Cardiac septum (tissue), 1 donor: ENCODE measurements around the gene ADGRA1. TPM values are rescaled to one million over a fixed set of nuclear protein-coding genes. Genes with fewer than 3 reads are reported as not detected.

Experiments used
- DNase-seq: peaks from one replicate; pipeline ENCODE4 v3.0.0-alpha.2; 2020; ENCODE audit warnings: low spot score
- intact Hi-C: fragments of 100-400 bp; cut with DNase I; formaldehyde crosslinking; loops from one replicate; pipeline ENCODE4 v1.14.0; 2022
- total RNA-seq: library from RNA; stranded (reverse); fragmentation: NEBNext Ultra II Directional; extraction: Animal tissue kit (Norgen Biotek cat#: 25700); gene quantifications from one replicate; pipeline ENCODE4 v1.2.1, GENCODE V29; 2021
- donor health status: DM: no; HTN: no; CAD: no.

The ADGRA1 gene
- total RNA-seq, 1 donor from 2014 or later = 0.19 TPM

DNA sequence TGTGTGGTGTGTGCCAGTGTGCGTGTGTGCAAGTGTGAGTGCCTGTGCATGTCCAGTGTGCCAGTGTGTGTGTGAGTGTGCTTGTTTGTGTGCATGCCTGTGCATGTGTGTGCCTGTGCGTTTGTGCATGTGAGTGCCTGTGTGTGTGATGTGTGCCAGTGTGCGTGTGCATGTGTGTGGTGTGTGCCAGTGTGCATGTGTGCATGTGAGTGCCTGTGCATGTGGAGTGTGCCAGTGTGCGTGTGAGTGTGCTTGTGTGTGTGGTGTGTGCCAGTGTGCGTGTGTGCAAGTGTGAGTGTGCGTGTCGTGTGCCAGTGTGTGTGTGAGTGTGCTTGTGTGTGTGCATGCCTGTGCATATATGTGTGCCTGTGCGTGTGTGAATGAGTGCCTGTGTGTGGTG, 33.8 kb downstream of the ADGRA1 start:
- no peak for DNase-seq
- intact Hi-C loops = no loop called here

DNA sequence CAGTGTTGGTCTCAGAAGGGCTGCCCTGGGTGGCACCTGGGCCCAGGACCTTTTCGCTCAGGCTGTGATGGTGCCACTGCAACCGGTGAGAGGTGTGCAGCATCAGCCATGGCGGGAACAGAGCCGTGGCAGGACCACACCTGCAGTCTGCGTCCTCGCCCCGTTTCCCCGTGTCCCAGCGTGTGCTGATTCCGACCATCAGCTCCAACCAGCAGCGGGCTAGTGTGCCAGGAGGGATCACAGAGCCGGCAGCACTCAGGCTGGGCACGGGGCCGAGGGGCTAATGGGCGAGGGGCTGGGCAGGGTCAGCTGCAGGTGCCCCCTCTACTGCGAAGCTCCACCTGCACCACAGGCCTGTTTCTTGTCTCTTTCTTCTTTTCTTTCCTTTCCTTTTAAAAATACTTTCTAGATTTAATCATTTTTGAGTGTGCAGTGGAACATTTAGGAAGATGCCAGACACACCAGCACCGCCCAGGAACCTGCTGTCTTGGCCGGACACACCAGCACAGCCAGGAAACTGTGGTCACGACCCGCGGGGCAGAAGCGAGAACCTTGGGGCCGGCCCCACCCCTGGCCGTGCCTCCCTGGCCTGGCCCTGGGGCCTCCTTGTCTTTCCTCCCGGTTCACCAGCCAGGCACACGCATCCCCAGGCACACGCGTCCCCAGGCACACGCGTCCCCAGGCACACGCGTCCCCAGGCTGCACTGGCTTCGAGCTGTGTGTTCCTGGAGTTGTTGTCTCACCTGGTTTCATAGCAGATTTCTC, 34.6 kb downstream of the ADGRA1 start:
- intact Hi-C loops = loop anchor here (2.0 kb wide), 1 partner anchor 284 kb away; no protein-coding TSS in a partner anchor
- DNase-seq = no peak

DNA sequence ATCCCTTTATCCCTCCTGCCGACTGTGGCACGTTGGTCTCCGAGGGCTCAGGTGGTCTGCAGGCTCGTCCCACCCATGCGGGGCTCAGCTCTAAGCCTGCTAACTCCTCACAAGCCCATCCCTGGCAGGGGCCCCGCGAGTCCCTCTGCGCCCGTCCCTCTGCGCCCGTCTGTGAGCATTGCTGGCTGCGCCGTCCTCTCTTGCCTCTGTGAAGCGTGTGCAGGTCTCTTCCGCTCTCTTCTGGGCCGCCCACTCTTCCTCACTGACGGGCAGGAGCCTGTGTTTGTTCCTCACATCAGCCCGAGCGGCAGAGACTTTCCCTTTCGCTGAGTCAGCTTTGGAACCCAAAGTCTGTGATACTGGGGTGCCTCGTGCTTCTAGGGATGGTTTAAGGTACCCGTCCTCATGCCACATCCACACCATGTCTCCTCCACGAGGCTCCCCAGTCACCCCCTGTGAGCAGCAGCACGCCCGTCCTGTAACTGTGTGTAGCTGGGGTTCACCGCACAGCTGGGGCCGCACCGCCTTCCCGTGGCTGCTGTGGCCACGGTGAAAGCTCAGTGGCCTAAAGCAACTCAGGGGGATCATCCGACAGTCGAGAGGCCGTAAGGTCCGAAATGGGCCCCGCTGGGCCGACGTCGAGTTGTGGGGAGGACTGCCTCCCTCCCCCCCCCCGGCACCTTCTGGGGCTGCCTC, 35.5 kb downstream of the ADGRA1 start:
- intact Hi-C loops = loop anchor here (2.0 kb wide), 1 partner anchor 284 kb away; no protein-coding TSS in a partner anchor
- DNase-seq = no peak

DNA sequence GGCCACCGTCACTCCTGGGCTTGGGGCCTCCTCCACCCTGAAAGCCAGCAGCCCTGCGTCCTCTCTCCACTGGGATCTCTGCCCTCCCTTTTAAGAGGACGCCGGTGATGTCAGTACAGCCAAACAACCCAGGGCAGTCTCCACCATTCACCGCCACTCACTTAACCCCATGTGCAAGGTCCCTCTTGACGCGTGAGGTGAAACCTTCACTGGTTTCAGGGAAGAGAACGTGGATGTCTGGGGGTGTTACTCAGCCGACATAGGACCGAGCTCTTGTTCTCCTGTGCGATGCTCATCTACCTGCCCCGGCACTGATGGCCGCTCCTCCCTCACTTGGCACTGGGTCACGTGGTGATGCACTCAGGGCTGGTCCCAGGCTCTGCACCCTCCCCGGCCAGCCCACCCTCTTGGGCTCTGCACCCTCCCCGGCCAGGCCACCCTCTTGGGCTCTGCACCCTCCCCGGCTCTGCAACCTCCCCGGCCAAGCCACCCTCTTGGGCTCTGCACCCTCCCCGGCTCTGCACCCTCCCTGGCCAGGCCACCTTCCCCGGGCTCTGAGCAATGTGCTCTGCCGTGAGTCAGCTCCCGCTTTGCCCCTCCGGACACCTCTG, 36.1 kb downstream of the ADGRA1 start:
- DNase-seq = no peak
- intact Hi-C loops = loop anchor here (2.0 kb wide), 2 partner anchors 183 to 285 kb away; no protein-coding TSS in a partner anchor

DNA sequence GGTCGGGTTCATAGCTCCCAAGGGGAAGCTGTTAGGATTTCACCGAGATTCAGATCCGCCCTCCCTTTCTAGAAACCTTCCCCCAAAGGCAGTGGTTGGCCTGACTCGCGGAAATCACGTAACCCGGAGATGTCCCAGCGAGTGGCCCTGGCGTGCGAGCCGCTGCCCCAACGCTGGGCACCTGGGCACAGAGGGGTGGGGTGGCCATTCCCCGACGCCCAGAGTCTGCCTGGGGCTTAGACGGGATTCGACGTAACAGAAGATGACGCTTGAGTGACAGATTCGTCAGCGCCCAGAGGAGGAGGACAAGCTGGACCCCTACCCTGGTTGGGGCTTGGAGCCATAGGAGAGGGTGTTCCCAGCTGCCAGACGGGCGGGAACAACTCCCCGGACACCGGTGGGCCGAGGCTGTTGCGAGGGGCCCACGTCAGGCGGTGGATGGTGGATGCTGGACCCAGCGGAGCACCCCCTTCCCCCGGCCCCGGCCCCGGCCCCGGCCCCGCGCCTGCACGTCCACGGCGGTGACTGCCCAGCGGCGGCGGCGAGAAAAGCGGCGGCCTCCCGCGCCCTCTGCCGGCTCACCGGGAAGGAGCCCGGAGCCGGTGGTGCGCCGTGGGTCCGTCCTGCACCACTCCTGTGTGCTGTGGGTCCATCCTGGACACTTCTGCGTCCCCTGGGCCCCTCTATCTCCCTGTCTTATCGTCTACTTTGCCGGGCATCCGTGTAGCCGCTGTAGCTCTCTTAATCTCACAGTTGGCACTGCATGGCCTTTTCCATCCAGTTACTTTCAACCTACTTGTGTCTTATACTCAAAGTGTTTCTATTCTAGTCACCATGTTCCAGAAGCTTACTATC, 36.9 kb downstream of the ADGRA1 start:
- intact Hi-C loops = loop anchor here (2.0 kb wide), 1 partner anchor 184 kb away; no protein-coding TSS in a partner anchor
- peak; percentile 76 for DNase-seq

DNA sequence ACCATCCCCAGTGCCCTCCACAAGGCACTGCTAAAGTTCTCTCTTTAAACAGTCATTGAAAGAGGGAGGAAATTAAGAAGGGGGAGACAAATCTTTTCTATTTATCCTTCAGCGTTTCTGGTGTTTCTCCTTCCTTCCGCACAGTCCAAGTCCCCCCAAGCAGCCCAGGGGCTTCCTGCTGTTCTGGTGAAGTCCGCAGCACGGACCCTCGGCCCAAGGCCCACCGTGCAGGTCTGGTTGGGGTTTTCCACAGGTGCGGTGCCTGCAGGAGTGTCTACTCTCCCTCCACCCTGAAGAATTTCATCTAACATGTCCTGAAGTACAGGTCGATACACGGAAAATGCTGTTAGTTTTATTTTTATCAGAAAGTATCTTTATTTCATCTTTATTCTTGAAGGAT, 38.2 kb downstream of the ADGRA1 start:
- peak; percentile 50 for DNase-seq
- intact Hi-C loops = loop anchor here (2.0 kb wide), 1 partner anchor 185 kb away; no protein-coding TSS in a partner anchor

DNA sequence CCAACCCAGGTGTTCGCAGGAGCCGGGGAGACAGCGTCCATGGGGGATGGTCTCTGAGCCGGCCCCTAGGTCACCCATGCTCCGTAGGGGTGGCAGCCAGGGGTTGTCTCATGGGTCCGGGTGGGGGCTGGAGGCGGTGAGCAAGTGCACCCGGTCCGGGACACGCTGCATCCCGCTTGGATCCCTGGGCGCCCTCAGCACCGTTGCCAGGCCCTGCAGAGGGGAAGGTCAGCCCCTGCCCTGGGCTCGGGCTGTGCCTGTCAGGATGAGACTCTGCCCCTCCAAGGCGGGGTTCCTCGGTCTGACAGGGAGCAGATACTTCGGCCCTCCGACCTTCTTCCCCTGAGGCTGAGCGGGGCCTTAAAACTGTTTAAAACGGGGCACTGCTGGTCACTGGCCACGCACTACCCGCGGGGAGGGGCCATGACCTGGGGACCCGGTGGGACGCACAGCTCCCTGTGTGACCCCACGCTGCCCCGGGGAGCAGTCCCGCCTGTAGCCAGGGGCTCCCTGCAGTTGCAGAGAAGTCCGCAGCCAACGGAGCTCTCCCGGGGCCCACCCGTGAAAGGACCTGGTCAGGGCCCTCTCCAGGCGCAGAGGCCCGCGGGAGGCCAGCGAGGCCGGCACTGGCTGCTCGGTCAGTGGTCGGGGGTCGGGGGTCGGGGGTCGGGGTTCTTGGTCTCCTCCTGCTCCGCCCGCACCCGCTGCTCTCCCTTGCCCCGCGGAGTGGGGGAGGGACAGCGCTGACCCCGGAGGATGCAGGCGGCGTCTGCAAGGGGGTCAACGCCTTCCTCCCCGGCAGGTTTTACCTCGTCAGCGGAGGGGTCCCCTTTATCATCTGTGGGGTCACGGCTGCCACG, 38.9 kb downstream of the ADGRA1 start:
- intact Hi-C loops = no loop called here
- DNase-seq = peak; percentile 69

DNA sequence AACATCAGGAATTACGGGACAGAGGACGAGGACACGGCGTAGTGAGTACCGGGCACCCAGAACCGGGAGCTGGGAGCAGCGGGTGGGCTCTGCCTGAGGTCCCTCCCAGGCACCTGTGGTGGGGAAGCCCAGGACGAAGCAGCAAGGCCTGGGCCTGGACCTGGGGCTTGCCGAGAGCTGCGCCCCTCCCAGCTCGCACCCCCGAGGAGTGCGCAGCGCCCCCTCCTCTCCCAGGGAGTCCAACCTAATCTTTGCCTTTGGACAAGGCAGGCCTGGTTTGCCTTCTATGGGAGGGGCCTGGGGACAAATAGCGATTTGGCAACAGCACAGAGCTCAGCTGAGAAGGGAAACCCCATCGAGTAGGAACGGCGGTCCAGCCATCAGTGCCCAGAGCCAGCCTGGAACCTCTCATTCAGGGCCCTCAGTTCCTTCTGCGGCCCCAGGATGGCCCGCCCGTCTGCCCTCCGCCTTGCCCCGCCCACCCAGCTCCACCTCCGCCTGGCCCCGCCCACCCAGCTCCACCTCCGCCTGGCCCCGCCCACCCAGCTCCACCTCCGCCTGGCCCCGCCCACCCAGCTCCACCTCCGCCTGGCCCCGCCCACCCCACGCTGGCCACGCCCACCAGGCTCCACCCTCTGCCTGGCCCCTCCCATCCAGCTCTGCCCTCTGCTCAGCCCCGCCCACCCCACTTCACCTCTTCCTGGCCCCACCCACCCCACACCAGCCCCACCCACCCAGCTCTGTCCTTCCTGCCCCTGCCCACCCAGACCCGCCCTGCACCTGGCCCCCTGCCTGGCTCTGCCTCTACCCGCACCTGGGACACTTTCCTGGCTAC, 39.8 kb downstream of the ADGRA1 start:
- intact Hi-C loops = no loop called here
- peak; percentile 12 for DNase-seq

DNA sequence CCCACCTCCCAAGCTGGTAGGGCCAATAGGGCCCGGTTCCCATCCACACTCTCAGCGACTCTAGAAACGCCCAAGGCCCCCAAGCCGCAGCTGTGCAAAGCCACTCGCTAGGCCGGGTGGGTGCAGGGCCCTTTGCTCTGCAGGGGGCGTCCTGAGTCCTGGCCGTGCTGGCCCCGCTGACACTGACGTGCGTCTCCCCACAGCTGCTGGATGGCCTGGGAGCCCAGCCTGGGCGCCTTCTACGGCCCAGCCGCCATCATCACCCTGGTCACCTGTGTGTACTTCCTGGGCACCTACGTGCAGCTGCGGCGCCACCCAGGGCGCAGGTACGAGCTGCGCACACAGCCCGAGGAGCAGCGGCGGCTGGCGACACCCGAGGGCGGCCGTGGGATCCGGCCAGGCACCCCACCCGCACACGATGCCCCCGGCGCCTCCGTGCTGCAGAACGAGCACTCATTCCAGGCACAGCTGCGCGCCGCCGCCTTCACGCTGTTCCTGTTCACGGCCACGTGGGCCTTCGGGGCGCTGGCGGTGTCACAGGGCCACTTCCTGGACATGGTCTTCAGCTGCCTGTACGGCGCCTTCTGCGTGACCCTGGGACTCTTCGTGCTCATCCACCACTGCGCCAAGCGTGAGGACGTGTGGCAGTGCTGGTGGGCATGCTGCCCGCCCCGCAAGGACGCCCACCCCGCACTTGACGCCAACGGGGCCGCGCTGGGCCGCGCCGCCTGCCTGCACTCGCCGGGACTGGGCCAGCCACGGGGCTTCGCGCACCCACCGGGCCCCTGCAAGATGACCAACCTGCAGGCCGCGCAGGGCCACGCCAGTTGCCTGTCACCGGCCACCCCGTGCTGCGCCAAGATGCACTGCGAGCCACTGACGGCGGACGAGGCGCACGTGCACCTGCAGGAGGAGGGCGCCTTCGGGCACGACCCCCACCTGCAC, 40.7 kb downstream of the ADGRA1 start:
- peak; percentile 70 for DNase-seq

DNA sequence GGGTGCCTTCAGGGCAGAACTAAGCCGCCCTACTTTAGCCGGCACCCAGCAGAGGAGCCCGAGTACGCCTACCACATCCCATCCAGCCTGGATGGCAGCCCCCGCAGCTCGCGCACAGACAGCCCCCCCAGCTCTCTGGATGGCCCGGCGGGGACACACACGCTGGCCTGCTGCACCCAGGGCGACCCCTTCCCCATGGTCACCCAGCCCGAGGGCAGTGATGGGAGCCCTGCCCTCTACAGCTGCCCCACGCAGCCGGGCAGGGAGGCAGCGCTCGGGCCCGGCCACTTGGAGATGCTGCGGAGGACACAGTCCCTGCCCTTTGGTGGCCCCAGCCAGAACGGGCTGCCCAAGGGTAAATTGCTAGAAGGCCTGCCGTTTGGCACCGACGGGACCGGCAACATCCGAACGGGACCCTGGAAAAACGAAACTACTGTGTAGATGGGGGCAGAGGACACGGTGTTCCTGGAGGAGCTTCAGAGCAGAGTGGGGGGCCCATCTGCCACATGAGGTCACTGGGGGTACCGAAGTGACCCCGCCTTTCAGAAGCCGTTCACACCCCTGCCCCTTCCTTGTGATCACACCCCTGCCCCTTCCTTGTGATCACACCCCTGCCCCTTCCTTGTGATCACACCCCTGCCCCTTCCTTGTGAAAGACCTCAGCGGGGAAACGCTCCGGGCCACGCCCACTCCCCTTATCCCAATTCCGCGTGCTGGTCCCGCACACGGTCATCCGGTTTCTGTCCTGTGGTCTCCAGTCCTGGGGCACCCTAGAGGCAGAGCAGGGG, 41.5 kb downstream of the ADGRA1 start:
- intact Hi-C loops = no loop called here
- peak; percentile 38 for DNase-seq

More for the DNA sequence above, 40.7 kb downstream of the ADGRA1 start:
- intact Hi-C loops = no loop called here

DNA sequence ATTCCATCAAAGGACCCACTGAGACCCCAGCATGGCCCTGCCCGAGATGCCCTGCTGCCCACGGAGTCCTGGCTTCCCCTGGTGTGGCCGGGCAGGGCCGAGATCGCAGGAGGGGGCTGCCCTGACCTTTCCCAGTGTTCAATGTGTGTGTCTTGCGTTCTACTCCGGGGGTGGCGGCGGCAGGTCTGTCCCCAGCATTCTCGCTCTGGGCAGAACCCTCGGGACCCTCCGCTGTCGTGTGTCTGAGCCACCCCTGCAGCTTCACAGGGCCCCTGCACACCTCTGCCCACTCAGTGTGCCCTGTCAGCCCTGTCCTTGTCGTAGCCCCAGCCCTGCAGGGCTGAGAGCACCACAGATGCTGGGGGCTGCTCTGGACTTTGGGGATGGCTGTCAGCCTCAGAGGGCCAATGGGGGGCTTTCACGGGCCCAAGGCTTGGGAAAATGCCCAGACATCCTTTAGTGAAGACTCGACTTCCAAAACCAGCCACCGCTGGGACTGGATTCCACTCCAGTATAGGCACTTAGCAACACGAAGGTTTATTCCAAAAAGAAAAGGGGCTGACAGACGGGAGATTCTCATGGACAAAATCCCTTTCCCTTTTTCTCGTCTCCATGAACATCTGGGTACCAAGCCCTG, 42.3 kb downstream of the ADGRA1 start:
- intact Hi-C loops = no loop called here
- peak; percentile 49 for DNase-seq

DNA sequence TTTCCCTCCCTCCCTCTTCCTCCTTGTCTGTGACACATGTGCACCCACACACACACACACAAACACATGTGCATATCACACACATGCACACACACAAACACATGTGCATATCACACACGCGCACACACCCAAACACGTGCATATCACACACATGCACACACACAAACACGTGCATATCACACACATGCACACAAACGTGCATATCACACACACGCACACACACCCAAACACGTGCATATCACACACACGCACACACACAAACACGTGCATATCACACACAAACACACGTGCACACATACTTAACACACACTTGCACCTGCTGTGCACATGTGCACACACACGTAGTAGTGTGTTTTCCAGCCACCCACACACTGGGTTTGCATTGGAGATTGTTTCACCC, 42.9 kb downstream of the ADGRA1 start:
- peak; percentile 38 for DNase-seq
- intact Hi-C loops = no loop called here

DNA sequence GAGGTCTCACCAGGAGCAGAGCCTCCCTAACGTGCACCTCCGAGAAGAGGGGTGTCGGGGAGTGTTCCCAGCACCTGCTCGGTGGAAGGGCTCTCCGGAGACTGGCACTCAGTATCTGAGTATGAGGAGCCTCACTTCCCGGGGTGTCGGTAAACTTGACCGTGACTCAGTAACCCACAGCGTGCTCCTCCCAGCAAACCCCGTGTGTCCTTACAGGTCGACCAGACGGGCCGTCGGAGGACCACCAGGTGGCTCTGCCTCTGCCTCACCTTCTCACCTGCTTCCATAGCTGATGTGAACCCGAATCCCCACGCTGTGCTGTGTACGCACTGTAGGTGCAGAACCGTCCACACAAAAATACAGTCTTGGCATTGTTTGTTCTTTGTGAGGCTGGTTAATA, 43.3 kb downstream of the ADGRA1 start:
- intact Hi-C loops = no loop called here
- peak; percentile 55 for DNase-seq

DNA sequence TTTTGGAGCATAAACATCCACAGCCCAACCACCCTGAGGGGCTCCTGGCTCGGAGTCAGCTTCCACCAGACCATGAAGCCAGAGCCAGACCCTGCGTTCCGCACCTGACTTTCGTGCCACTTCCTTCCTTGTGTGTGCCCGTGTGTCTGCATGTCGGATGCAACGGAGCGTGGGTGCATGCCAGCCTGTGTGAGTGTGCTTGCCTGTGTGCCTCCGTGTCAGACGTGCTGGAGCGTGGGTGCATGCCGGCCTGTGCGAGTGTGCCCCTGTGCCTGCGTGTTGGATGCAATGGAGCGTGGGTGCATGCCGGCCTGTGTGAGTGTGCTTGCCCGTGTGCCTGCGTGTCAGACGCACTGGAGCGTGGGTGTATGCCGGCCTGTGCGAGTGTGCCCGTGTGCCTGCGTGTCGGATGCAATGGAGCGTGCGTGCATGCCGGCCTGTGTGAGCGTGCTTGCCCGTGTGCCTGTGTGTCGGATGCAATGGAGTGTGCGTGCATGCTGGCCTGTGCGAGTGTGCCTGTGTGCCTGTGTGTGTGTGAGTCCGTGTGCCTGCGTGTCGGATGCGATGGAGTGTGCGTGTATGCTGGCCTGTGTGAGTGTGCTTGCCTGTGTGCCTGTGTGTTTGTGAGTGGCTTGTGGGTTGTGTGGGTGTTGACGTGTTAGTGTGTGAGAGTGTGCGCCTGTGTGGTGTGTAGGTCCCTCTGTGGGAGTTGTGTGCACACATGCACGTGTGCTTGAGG, 44.2 kb downstream of the ADGRA1 start:
- peak; percentile 68 for DNase-seq
- intact Hi-C loops = no loop called here
